ENCODE measurements around the gene ZBTB48.

DNA sequence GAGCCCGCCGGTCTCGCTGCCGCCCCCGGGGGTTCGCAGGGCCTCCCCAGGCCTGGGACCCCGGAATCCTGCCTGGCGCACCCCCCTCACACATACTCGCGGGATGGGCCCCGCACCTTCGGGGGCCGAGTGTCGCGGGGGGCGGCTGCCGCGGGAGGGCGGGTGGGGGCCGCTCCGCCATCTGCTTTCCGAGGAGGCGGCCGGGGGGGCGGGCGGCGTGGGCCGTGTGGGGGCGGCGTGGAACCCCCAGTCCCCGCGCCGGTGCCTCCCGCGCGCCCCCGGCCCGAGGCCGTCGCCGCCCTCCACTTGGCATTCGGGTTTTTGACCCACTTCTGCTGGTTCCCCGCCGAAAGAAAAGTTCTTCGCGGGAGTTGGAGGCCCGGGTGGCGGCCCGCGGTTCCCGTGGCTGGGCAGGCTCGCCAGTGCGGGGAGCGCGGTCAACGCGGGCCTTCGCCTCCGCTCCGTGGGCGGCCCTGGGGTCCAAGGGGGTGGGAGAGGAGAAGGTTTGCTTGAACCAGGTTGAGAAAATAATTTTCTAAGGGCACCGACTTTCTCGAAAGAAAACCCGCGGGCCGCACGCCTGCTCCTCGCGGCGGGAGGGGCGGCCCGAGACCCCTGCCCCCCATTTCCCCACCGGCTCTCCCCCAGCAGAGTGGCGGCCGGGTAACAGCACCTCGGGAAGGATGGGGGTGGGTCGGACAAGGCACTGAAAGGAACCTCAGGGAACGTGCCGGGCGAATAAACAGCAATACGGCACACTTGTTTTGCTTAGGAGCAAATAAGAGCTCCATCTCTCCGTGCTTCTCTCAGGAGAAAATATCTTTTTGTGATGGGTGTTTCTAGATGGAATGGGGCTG is 35.4 kb downstream of the ZBTB48 start:
- TF ChIP-seq, protein P1, sequence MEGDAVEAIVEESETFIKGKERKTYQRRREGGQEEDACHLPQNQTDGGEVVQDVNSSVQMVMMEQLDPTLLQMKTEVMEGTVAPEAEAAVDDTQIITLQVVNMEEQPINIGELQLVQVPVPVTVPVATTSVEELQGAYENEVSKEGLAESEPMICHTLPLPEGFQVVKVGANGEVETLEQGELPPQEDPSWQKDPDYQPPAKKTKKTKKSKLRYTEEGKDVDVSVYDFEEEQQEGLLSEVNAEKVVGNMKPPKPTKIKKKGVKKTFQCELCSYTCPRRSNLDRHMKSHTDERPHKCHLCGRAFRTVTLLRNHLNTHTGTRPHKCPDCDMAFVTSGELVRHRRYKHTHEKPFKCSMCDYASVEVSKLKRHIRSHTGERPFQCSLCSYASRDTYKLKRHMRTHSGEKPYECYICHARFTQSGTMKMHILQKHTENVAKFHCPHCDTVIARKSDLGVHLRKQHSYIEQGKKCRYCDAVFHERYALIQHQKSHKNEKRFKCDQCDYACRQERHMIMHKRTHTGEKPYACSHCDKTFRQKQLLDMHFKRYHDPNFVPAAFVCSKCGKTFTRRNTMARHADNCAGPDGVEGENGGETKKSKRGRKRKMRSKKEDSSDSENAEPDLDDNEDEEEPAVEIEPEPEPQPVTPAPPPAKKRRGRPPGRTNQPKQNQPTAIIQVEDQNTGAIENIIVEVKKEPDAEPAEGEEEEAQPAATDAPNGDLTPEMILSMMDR (IDR thresholded peaks at IDR 0.05 in 2 of 3, conservative IDR thresholded peaks at IDR 0.05 in 1 of 3; ENCODE audit: borderline replicate concordance in 1 of 3, insufficient read depth in 1 of 3, low read depth in 2 of 3, low read length in 2 of 3), result no peak
- TF ChIP-seq EZH2phosphoT487 (IDR thresholded peaks at IDR 0.05; ENCODE audit: borderline replicate concordance), result no peak
- TF ChIP-seq REST (IDR thresholded peaks at IDR 0.05; ENCODE audit: low read depth), result no peak
- TF ChIP-seq POLR2AphosphoS5 (IDR thresholded peaks at IDR 0.05; ENCODE audit: low read depth, low read length), result no peak

Data from HCT116 (cell line).